GDM1 (cell line): Measurements from ENCODE around the gene GRAP.
"Not testable (repeated sequence)": the region's sequence is repeated elsewhere in the genome, so short reads cannot be mapped to it uniquely, and the experiment has no call there.

Experiments
- DNase-seq: peaks from one replicate; lab custom pipeline; 2025; lab: John Stamatoyannopoulos, UW

GRAP gene

GRCh38 chr17:19042369-19042768 is 4.4 kb downstream of the GRAP start:
- DNase-seq = not testable (repeated sequence)

DNA sequence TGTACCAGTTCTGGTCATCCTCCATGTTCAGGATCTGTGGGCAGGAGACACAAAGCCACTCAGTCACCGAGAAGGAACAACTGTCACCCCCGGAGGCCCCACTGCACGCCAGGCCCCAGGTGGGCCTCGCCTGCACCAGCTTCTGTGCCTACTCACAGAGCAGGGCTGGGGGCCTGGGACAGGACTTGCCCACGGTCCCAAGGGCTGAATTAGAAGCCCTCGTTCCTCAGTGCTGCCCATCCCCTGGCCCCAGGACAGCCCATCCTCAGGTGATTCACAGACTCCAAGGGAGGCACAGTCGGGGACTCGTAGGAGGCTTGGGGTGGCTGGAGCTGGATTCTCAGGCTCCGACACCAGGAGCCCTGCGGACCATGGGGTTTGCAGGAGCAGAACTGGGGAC is 4.9 kb downstream of the GRAP start:
- not testable (repeated sequence) for DNase-seq

DNA sequence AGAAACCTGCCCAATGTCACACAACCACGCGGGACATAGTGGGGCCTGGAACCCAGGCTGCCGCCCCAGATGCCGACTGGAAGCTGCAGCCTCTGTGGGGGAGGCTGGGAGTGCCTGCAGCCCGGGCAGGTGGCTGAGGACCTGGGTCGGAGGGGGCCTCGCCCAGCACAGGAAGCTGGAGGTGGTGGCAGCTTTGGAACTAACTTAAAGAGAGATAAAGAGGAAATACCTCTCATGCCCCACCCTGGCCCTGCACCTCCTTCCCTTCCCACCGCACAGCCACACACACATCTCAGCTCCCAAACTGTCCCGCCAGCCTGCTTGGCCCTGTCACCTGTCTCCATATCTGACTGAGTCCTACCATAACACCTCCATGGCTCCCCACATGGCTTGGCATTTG is 6.4 kb downstream of the GRAP start:
- DNase-seq = not testable (repeated sequence)

DNA sequence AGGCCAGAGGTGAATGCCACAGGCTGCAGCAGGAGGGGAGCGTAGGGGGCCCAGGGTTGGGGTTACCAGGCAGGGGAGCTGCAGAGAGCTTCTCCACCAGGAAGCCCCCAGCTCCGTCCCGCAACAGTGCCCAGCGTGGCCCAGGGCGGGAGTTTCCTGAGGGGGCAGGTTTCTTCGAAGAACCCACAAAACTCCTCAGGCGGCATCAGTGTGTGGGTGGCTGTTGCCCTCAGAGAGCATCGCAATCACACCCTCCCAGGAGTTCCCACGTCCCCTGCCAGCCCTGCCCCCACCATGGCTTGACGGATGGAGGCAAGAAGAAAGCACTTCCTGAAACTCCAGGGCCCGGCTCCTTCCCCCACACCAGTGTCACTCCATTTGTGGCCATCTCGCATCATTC is 8.0 kb downstream of the GRAP start:
- not testable (repeated sequence) for DNase-seq

DNA sequence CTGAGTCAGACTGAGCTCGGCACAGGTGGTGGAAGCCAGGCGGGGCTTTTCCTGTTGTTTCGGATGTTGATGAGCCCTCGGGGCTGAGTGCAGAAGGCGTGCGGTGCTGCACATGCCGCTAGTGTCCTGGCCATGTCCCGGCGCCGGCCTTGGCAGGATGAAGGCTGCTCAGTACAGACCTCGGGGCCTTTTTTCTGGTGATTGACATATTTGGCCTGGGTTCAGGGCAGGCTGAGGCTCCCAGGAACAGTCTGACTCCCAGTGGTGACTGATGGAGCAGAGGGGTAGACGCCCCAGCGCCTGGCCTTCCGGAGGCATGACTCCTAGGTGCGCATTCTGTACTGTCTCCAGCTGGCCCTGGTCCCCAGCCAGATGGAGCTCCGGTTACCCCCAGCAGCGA is 8.8 kb downstream of the GRAP start:
- not testable (repeated sequence) for DNase-seq

- not testable (repeated sequence) for DNase-seq
Observed at GRCh38 chr17:19037547-19037946, 9.2 kb downstream of the GRAP start.

DNA sequence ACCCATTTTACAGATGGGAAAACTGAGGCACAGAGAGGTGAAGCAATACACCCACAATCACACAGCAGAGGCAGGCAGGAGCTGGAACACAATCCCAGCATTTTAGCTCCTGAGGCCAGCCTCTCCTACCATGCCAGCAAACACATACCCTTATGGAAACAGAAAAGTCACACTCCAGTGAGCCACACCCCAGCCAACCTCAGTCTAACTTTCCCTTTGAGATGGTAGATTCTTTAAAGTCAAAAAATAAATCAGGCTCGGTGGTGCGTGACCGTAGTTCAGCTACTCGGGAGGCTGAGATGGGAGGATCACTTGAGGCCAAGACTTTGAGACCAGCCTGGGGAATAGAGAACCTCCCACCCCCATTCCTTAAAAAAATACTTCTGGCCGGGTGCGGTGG is 10.6 kb downstream of the GRAP start:
- not testable (repeated sequence) for DNase-seq

DNA sequence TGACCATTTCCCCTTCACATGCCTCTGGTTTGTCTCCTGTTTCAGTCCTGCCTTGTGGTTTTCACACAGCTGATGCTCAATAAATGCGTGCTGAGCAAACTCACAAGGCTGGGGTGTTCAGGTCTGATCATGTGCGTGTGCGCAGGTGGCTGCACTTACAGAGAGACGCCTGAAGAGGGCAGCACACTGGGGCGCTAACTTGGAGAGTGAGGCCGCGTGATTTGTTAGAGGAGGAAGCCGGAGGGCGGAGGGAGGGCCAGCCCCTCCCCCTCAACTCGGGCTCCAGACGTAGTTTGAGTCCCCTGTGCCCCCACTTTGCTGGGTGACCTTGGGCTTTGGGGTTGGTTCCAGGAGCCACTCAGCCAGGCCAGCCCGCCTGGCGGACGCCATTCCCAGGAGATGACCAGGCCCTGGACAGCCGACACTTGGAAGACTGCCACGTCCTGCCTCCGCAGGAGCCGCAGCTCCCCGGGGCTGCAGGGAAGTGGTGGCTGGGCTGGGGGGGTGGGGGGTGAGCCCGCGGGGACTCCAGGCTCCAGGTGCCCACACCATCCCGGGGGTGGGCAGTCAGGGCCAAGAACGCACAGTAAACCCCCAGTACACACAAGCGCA is 14.3 kb downstream of the GRAP start:
- DNase-seq = not testable (repeated sequence)

GRCh38 chr17:19031729-19032128 is 15.0 kb downstream of the GRAP start:
- DNase-seq = not testable (repeated sequence)

GRCh38 chr17:19030771-19031449 is 15.8 kb downstream of the GRAP start:
- DNase-seq = not testable (repeated sequence)

DNA sequence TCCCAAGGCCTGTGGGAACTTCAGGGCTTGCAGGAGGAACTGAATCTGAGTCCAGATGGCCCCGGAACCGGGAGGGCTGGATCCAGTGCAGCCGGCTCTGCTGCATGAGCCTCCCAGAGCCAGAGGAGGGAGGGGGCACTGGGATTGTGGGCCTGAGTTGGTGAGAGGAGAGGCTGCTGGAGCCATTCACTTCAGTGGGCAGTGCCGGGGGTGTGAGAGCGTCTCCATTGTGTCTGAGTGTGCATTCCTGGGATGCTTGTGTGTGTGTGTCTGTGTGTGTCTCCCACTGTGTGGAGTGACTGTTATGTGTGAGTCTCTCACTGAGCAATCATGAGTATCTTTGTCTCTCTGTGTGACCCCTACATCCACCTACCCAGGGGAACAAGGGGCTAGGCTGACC is 17.0 kb downstream of the GRAP start:
- DNase-seq = not testable (repeated sequence)

- not testable (repeated sequence) for DNase-seq
Observed at GRCh38 chr17:19028671-19029070, 18.1 kb downstream of the GRAP start.

- no peak for DNase-seq
Observed at GRCh38 chr17:19024101-19025078, 22.4 kb downstream of the GRAP start.

DNA sequence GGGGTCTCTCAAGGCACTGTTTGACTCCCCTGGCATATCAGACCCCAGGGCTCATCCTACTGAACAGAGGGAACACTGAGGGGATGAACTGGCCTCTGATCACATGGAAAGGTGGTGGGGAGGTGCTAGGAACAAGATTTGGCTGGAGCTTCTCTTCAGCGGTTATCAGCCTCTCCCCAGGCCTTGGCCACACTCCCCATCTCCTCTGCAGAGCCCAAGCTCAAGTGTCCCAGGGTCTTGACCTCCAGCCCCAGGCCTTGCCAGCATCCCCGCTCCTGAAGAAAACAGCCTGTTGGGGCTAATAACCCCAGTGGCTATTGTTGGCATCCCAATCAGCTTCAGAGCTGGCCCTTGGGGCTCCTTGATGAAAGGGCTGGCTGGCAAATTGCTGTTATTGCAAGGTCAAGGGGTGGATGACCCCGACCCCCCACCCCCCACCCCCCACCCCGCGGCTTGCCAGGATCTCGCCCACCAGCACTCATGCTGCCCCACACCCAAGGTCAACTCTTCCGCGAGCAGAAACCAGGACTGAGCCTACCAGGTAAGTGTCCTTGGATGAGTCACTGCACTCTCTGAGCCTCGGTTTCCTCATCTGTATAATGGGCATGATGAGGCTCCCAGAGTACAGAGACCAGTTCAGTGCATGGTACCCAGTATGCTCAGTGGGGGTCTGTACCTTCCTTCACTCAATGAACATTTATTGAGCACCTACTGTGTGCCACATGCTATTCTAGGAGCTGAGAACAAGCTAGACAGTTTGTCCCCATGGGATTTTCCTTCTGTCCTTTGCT is 23.4 kb downstream of the GRAP start:
- no peak for DNase-seq

GRCh38 chr17:19022747-19023146 is 24.0 kb downstream of the GRAP start:
- DNase-seq = no peak

GRCh38 chr17:19022128-19022527 is 24.6 kb downstream of the GRAP start:
- no peak for DNase-seq

GRCh38 chr17:19021622-19022083 is 25.1 kb downstream of the GRAP start:
- no peak for DNase-seq

DNA sequence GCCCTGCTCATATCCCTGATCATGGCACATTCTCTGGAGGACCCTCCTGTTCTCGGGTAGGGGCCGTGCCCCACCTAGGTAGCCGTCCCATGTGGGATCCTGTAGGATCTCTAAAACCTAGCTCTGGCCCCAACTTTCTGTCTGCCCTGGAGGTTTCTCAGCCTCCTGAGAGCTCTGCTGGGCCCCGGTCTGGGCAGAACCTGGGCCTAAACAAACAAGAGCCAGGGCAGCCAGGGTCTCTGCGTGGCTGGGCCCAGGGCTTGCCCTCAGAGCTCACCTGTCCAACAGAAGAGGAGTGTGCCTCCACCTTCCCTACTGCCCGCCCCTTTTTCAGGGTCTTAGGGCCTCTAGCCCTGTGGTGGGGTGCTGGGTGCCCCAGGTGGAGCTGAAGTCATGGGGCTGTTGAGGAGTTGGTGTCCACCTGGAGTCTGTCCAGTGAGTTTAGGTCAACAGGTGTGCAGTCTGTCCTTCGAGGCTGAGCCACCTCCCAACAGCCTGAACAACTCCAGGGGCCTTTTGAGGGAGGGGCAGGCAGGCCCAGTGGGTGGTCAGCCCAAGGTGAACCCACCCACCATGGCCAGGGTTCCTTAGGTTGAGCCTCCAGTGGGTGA is 25.6 kb downstream of the GRAP start:
- DNase-seq = not testable (repeated sequence)

GRCh38 chr17:19020016-19020415 is 26.7 kb downstream of the GRAP start:
- no peak for DNase-seq

DNA sequence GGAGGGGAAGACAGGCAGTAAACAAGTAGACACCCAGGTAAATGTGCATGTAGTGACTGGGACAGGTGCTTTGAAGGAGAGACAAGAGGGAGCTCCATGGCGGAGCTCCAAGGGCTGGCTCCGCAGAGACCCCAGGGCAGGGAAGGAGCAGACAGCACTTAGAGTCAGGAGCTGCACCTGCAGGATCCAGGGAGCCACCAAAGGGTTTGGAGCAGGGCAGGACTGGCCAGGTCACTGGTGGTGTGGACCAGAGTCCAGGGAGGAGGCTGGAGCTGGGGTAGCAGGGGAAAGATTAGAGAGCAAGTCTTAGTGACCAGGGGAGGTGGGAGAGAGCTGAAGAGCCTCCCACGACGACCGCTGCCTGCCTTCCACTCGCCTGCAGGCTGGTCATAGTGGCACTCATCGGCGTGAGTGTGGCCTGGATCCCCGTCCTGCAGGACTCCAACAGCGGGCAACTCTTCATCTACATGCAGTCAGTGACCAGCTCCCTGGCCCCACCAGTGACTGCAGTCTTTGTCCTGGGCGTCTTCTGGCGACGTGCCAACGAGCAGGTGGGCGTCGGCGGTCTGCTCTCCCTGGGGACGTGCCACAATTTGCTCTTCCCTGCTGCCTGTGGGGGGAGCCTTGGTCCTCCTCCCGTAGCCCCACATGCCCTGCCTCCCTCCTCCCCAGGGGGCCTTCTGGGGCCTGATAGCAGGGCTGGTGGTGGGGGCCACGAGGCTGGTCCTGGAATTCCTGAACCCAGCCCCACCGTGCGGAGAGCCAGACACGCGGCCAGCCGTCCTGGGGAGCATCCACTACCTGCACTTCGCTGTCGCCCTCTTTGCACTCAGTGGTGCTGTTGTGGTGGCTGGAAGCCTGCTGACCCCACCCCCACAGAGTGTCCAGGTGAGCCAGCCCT is 27.5 kb downstream of the GRAP start:
- DNase-seq = no peak
